Measurements from ENCODE around the gene PFDN1.
"Not testable (repeated sequence)": the region's sequence is repeated elsewhere in the genome, so short reads cannot be mapped to it uniquely, and the experiment has no call there.

PFDN1 gene

DNA sequence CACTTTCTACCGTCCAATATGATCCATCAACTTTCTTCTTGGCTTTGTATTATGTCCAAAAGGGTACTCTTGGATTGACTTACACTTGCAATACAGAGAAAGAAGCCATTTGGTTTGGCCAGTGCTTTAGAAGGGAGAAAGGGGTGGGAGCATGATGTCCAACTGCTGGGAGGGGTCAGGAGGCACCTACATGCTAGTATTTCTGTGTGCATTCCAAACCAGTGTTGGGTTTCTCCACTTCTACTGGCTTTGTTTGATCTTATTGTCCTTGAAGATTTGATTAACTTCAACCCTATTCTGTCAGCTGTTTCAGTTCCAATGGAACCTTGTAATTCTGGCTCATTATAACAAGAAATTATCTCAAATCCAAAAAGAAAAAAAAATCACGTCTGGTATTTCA, 100.3 kb downstream of the PFDN1 start:
- H3K27ac ChIP-seq: no peak overlapping the region
- TF ChIP-seq, protein P1, sequence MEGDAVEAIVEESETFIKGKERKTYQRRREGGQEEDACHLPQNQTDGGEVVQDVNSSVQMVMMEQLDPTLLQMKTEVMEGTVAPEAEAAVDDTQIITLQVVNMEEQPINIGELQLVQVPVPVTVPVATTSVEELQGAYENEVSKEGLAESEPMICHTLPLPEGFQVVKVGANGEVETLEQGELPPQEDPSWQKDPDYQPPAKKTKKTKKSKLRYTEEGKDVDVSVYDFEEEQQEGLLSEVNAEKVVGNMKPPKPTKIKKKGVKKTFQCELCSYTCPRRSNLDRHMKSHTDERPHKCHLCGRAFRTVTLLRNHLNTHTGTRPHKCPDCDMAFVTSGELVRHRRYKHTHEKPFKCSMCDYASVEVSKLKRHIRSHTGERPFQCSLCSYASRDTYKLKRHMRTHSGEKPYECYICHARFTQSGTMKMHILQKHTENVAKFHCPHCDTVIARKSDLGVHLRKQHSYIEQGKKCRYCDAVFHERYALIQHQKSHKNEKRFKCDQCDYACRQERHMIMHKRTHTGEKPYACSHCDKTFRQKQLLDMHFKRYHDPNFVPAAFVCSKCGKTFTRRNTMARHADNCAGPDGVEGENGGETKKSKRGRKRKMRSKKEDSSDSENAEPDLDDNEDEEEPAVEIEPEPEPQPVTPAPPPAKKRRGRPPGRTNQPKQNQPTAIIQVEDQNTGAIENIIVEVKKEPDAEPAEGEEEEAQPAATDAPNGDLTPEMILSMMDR (IDR thresholded peaks at IDR 0.05): no peak
- no peak for TF ChIP-seq ZFX (IDR thresholded peaks at IDR 0.05; ENCODE audit: borderline replicate concordance)

DNA sequence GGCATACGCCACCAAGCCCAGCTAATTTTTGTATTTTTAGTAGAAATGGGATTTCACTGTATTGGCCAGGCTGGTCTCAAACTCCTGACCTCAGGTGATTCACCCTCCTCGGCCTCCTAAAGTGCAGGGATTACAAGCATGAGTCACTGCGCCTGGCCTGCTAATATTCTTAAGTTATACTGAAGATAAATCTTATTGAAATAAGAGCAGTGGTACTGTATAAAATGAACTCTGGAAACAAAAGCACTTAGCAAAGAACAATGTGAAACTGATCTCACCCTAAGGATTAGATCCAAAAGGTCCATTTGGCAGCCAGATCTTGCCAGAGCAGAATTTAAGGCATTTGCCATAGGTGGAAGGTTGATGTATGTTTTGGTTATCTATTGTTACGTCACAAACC, 100.8 kb downstream of the PFDN1 start:
- TF ChIP-seq, protein P1 (IDR thresholded peaks at IDR 0.05): no peak
- TF ChIP-seq ZFX (IDR thresholded peaks at IDR 0.05; ENCODE audit: borderline replicate concordance): no peak
- no peak overlapping the region for H3K27ac ChIP-seq

DNA sequence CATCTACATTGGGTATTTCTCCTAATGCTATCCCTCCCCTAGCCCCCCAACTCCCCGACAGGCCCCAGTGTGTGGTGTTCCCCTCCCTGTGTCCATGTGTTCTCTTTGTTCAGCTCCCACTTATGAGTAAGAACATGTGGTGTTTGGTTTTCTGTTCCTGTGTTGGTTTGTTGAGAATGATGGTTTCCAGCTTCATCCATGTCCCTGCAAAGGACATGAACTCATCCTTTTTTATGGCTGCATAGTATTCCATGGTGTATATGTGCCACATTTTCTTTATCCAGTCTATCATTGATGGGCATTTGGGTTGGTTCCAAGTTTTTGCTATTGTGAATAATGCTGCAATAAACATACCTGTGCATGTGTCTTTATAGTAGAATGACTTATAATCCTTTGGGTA, 104.0 kb downstream of the PFDN1 start:
- H3K27ac ChIP-seq: not testable (repeated sequence)

DNA sequence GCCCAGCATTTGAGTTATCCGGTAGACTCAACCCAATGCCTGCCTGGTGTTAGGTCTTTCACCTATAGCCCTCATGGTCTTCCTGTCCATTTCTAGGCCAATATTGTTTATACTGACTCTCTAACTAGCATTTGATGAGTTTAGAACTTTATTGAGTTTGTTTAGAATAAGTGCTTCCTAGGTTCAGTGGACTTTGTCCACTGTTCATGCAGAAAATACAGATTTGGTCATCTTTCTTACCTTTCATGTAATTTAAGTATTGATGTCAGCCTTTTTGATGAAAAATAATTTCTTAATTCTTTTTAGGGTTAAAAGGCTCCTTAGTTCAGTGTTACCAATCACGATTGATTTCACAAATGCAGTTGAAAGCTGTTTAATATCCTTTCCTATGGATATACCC, 105.9 kb downstream of the PFDN1 start:
- TF ChIP-seq, protein P1 (IDR thresholded peaks at IDR 0.05): no peak
- TF ChIP-seq ZFX (IDR thresholded peaks at IDR 0.05; ENCODE audit: borderline replicate concordance): no peak
- H3K27ac ChIP-seq: no peak overlapping the region

DNA sequence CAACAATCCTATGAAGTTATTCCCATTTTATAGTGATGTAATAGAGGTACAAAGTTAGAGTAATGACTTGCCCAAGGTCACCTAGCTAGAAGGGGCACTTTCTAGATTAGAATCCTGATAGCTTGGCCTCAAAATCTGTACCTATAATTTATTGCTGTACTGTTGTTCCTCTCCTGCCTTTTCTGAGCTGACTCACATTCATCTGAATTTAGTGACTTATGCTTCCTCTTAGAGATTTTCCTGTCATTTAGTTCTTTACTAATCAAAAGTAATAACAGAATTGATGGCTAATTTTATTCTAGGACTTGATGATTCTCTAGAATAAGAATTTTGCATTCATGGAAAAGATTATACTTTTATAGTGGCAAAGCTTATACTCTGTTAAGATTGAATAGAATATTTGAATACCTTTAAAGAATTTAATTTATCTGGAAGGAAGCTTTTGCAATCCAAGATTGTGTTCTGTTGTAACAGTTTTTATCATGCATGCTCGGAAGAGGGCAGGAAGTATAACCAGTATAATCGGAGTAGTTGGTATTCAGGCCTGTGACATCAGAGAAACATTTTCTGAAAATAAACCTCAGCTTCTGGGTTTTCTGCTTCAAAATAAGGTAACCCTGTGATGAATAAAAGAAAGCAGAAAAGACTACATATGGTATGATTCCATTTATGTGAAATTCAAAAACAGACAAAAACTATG, 106.6 kb downstream of the PFDN1 start:
- H3K27ac ChIP-seq: no peak overlapping the region
- TF ChIP-seq, protein P1 (IDR thresholded peaks at IDR 0.05): no peak
- TF ChIP-seq ZFX (IDR thresholded peaks at IDR 0.05; ENCODE audit: borderline replicate concordance): no peak
